Osteoblast (primary cell): ENCODE results near the gene DSE. TPM values are rescaled to one million over a fixed set of nuclear protein-coding genes. Genes with fewer than 3 reads are reported as not detected.

Source experiments
- DNase-seq: peaks from one replicate; pipeline ENCODE4 v3.0.0; 2011; ENCODE audit warnings: low spot score, mixed read lengths; ENCODE audit not compliant: insufficient read length; ENCODE audit errors: missing footprints
- H2AFZ ChIP-seq: 2 replicates; pipeline ENCODE4 v1.6.0; 2011; ENCODE audit warnings: mild to moderate bottlenecking, low read length
- H3K27ac ChIP-seq: 2 replicates; pipeline ENCODE4 v1.5.1; 2011; ENCODE audit warnings: mild to moderate bottlenecking, low read depth, low read length, moderate library complexity
- H3K27me3 ChIP-seq: 2 replicates; pipeline ENCODE4 v1.6.0; 2012; ENCODE audit warnings: mild to moderate bottlenecking, control low read depth, inconsistent platforms, low read length, moderate library complexity; ENCODE audit not compliant: insufficient read depth
- H3K36me3 ChIP-seq: 2 replicates; pipeline ENCODE4 v1.5.1; 2011; ENCODE audit warnings: mild to moderate bottlenecking, low read length, control low read depth, moderate library complexity; ENCODE audit not compliant: insufficient read depth
- H3K4me1 ChIP-seq: 2 replicates; pipeline ENCODE4 v1.5.1; 2011; ENCODE audit warnings: mild to moderate bottlenecking, low read length, control low read depth, moderate library complexity; ENCODE audit not compliant: insufficient read depth
- H3K4me2 ChIP-seq: 2 replicates; pipeline ENCODE4 v1.6.0; 2011; ENCODE audit warnings: mild to moderate bottlenecking, low read length; ENCODE audit not compliant: insufficient read depth
- H3K4me3 ChIP-seq: fragments of 200-600 bp; sonication (generic); 3 replicates; pipeline ENCODE4 v1.5.1; 2012; ENCODE audit warnings: mild to moderate bottlenecking, low read length, inconsistent platforms; ENCODE audit not compliant: insufficient read depth
- H3K79me2 ChIP-seq: 2 replicates; pipeline ENCODE4 v1.6.0; 2012; ENCODE audit warnings: mild to moderate bottlenecking, low read length, control low read depth, inconsistent platforms; ENCODE audit not compliant: insufficient read depth
- H3K9me3 ChIP-seq: 2 replicates; pipeline ENCODE4 v1.5.1; 2011; ENCODE audit warnings: low read depth, low read length, control low read depth
- H4K20me1 ChIP-seq: 2 replicates; pipeline ENCODE4 v1.6.0; 2012; ENCODE audit warnings: mild to moderate bottlenecking, low read length, control low read depth; ENCODE audit not compliant: insufficient read depth
- total RNA-seq: library from RNA; depleted of rRNA; stranded (reverse); fragments of >200 nt; gene quantifications from 2 replicates; pipeline ENCODE4 v1.2.3, GENCODE V29; 2012
- TF ChIP-seq, protein P1 (sequence below): IDR thresholded peaks from 2 replicates; pipeline ENCODE4 v1.5.1; 2011; ENCODE audit warnings: mild to moderate bottlenecking, low read depth, low read length, moderate library complexity; ENCODE audit errors: extremely low read depth

DSE gene
- total RNA-seq, 1 donor: 193 TPM

DNA sequence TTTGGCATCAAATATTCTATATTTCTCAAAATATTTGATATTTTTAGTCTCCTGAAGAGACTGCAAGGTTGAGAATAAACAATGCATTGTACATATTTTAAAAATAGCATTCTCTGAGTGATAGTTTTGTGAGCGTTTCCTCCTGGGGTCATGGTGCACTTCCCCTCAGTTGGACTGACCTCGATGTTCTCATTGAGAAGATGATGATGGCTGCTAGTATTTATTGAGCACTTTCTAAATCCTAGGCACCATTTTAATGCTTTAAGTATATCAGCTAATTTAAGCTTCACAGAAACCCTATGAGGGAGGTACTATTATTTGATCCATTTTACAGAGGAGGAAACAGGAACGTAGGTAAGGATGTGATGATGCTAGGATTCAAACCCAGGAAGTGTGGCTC lies 18.2 kb downstream of the DSE start:
- Histone ChIP-seq H3K4me3 (no peak overlapping the region), H4K20me1 (peaks cover 2% of the 10 kb centered on the region), H3K4me2 (peak overlapping the region; percentile 10), H3K27ac (peak overlapping the region; percentile 18), H2AFZ (no peak overlapping the region), H3K4me1 (peaks cover 68% of the 10 kb centered on the region), H3K9me3 (no peaks in the 10 kb centered on the region), H3K27me3 (no peaks in the 10 kb centered on the region), H3K36me3 (no peaks in the 10 kb centered on the region), H3K79me2 (peaks cover 60% of the 10 kb centered on the region)
- DNase-seq: no peak
- TF ChIP-seq, protein P1, sequence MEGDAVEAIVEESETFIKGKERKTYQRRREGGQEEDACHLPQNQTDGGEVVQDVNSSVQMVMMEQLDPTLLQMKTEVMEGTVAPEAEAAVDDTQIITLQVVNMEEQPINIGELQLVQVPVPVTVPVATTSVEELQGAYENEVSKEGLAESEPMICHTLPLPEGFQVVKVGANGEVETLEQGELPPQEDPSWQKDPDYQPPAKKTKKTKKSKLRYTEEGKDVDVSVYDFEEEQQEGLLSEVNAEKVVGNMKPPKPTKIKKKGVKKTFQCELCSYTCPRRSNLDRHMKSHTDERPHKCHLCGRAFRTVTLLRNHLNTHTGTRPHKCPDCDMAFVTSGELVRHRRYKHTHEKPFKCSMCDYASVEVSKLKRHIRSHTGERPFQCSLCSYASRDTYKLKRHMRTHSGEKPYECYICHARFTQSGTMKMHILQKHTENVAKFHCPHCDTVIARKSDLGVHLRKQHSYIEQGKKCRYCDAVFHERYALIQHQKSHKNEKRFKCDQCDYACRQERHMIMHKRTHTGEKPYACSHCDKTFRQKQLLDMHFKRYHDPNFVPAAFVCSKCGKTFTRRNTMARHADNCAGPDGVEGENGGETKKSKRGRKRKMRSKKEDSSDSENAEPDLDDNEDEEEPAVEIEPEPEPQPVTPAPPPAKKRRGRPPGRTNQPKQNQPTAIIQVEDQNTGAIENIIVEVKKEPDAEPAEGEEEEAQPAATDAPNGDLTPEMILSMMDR: no peak

DNA sequence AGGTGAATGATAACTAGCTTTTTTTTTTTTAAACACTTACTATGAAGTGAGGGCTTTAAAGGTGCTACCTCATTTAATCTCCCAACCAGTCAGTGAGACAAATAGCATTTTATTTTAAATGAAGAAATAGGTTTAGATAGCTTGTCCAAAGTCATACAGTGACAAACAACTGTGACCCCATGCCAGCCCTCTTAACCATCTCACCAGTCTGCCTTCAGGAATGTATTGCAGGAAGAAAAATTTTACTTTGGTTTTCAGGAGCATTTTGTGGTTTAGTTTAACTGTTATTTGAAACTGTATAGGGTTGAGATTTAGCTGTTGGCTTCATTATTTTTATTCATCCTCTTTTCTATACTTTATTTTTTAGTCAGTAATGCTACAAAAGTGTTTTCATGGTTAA lies 18.6 kb downstream of the DSE start:
- peak overlapping the region; percentile 10 for H3K4me2 ChIP-seq
- H3K4me1 ChIP-seq: peaks cover 65% of the 10 kb centered on the region
- H3K9me3 ChIP-seq: no peaks in the 10 kb centered on the region
- H2AFZ ChIP-seq: no peak overlapping the region
- no peaks in the 10 kb centered on the region for H3K36me3 ChIP-seq
- peaks cover 60% of the 10 kb centered on the region for H3K79me2 ChIP-seq
- no peak for DNase-seq
- peaks cover 2% of the 10 kb centered on the region for H4K20me1 ChIP-seq
- H3K27ac ChIP-seq: peak overlapping the region; percentile 39
- TF ChIP-seq, protein P1: no peak
- H3K27me3 ChIP-seq: no peaks in the 10 kb centered on the region
- H3K4me3 ChIP-seq: no peak overlapping the region

DNA sequence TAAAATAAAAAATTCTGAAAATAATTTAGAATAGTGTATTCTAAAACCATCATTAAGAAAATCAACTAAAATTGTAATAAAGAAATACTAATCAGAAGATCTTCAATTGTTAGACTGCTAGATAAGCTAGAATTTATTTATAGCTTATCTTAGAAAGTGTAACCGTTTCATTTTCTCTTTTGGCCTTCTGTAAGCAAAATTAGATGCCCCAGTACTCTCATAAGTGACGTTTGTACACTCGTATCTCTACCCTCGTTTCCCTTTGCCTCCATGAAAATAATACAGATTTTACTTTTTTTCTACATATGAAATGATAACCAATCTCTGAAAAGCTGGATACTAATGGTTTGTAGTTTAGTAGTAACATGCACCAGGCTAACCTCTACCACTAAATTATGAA lies 19.8 kb downstream of the DSE start:
- H3K36me3 ChIP-seq: no peaks in the 10 kb centered on the region
- H3K4me1 ChIP-seq: peaks cover 56% of the 10 kb centered on the region
- TF ChIP-seq, protein P1: no peak
- no peaks in the 10 kb centered on the region for H3K27me3 ChIP-seq
- H3K27ac ChIP-seq: no peak overlapping the region
- no peaks in the 10 kb centered on the region for H3K9me3 ChIP-seq
- H4K20me1 ChIP-seq: no peaks in the 10 kb centered on the region
- no peak overlapping the region for H3K4me2 ChIP-seq
- H3K4me3 ChIP-seq: no peak overlapping the region
- no peak for DNase-seq
- peaks cover 67% of the 10 kb centered on the region for H3K79me2 ChIP-seq
- no peak overlapping the region for H2AFZ ChIP-seq

DNA sequence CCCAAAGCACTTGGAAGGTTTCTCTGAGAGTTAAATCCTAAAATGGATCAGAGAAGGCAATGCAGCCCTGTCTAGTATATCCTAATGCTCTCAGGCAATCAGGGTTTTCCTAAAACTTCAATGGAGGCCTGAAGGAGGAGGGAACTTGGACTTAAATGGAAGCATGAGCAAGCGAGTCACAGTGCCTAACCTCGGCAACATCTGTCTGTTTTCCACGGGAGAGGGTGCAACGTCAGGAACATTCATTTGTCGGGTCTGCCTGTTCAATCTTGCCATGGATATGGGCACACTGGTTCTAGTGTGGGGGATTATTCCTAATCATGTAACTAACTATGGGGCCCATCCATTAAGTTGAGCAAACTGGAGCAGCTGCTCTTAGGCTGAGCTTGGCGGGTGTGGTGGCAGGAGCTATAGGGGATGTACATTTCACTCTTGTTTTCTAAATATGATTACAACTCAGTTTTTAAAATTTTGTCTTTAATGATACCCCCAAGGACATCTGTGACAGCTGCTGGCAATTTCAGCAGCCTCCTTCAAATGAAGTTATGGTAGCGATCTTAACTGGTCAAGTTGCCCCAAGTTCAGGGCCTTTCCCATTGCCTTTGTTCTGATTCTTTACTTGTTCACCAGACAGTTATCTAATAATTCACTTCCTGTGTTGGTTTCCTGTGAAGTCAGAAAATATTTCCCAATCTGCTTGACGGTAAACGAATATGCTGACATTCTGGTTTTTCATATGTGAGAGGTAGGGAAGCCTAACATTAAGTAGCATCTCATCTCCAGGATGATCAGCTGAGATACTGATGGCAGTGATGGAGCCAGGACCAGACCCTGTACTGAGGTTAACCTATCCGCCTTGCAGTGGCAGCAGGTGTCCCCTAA lies 21.6 kb downstream of the DSE start:
- Histone ChIP-seq H3K4me2 (no peak overlapping the region), H3K79me2 (peaks cover 81% of the 10 kb centered on the region), H3K27ac (no peak overlapping the region), H3K4me3 (no peak overlapping the region), H4K20me1 (peaks cover 6% of the 10 kb centered on the region), H3K27me3 (no peaks in the 10 kb centered on the region), H3K36me3 (no peaks in the 10 kb centered on the region), H3K9me3 (no peaks in the 10 kb centered on the region), H2AFZ (no peak overlapping the region), H3K4me1 (peaks cover 54% of the 10 kb centered on the region)
- no peak for DNase-seq
- TF ChIP-seq, protein P1: no peak
